ENCODE results near the gene RCOR2. TPM values are rescaled to one million over a fixed set of nuclear protein-coding genes. Genes with fewer than 3 reads are reported as not detected.
A peak's percentile ranks its signal among the peaks of the same experiment; 100 is the strongest.

The RCOR2 gene
- total RNA-seq, 1 experiment from 2014 or later = 3.4 TPM

- no peaks in the 10 kb centered on the region for H3K27me3 ChIP-seq (ENCODE audit: insufficient read depth, low read depth)
- BruUV-seq (replicated peaks) = no TSS peak
- ChIA-PET POLR2A (ENCODE audit: unreplicated experiment) (no interaction called here), CTCF (interaction anchor here (0.6 kb wide), 1 partner anchor 9 kb away, joined by 4 read pairs; no protein-coding TSS in a partner anchor)
- H3F3A ChIP-seq (ENCODE audit: insufficient read depth, low read depth) = peaks cover 53% of the 10 kb centered on the region
- H3K79me2 ChIP-seq (ENCODE audit: low read depth) = peaks cover 95% of the 10 kb centered on the region
- H4K20me1 ChIP-seq (ENCODE audit: insufficient read depth) = peaks cover 33% of the 10 kb centered on the region; the same call in 1 of the 2 replicates
- no peaks in the 10 kb centered on the region for H3K36me3 ChIP-seq (ENCODE audit: low read depth)
- H3K9me3 ChIP-seq (ENCODE audit: insufficient read depth, low read depth) = no peaks in the 10 kb centered on the region
- TF ChIP-seq CTCF (conservative IDR thresholded peaks at IDR 0.05) (no peak), EZH2 (IDR thresholded peaks at IDR 0.05; ENCODE audit: low read depth) (no peak)
- intact Hi-C loops (cut with micrococcal nuclease; ENCODE audit: unreplicated experiment) = no loop called here
- H3K4me2 ChIP-seq = no peak overlapping the region
- H3K4me1 ChIP-seq (replicated peaks; ENCODE audit: insufficient read depth) = peaks cover 42% of the 10 kb centered on the region
- H2AFZ ChIP-seq = no peak overlapping the region
- H3K4me3 ChIP-seq = no peak overlapping the region
- no peaks in the 10 kb centered on the region for H3K9me2 ChIP-seq (ENCODE audit: insufficient read depth)
- DNase-seq = no peak
- H3K27ac ChIP-seq = no peak overlapping the region
These were observed 34.3 kb downstream of the RCOR2 start for GRCh38 chr11:63882555-63883242.

DNA sequence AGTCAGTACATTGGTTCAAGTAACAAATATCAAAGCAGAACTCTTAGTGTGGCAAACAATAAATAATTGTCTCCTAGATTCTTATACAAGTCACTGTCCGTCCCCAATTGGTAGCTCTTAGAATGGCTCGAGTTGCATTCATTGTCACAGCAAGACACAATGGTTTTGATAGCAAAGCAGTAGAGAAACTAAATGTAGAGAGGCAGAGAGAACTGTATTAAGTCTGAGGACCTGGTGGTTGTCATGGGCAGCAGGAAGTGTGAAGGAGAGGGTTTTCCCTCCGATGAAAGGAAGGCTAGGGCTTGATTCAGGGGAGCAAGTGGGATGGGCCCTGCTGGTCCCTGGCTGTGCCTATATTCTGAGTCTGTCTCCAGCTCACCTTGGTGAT, 36.6 kb downstream of the RCOR2 start:
- POLR2A ChIA-PET (ENCODE audit: unreplicated experiment) = no interaction called here
- no peaks in the 10 kb centered on the region for H3K27me3 ChIP-seq (ENCODE audit: insufficient read depth, low read depth)
- H2AFZ ChIP-seq = no peak overlapping the region
- intact Hi-C loops (cut with micrococcal nuclease; ENCODE audit: unreplicated experiment) = no loop called here
- peak overlapping the region; percentile 67 for H3K4me2 ChIP-seq
- H3K4me3 ChIP-seq = no peak overlapping the region
- peak overlapping the region; percentile 47 for H3K27ac ChIP-seq
- peaks cover 33% of the 10 kb centered on the region for H3K4me1 ChIP-seq (replicated peaks; ENCODE audit: insufficient read depth)
- H4K20me1 ChIP-seq (ENCODE audit: insufficient read depth) = peaks cover 37% of the 10 kb centered on the region; the same call in 1 of the 2 replicates
- H3K9me3 ChIP-seq (ENCODE audit: insufficient read depth, low read depth) = no peaks in the 10 kb centered on the region
- peaks cover 97% of the 10 kb centered on the region for H3K79me2 ChIP-seq (ENCODE audit: low read depth)
- no TSS peak for BruUV-seq (replicated peaks)
- TF ChIP-seq CTCF (conservative IDR thresholded peaks at IDR 0.05) = no peak
- no peak for TF ChIP-seq EZH2 (IDR thresholded peaks at IDR 0.05; ENCODE audit: low read depth)
- no peak for DNase-seq
- H3K9me2 ChIP-seq (ENCODE audit: insufficient read depth) = no peaks in the 10 kb centered on the region
- peaks cover 33% of the 10 kb centered on the region for H3F3A ChIP-seq (ENCODE audit: insufficient read depth, low read depth)
- CTCF ChIA-PET = no interaction called here
- no peaks in the 10 kb centered on the region; the same call in 1 of the 2 replicates for H3K36me3 ChIP-seq (ENCODE audit: low read depth)

DNA sequence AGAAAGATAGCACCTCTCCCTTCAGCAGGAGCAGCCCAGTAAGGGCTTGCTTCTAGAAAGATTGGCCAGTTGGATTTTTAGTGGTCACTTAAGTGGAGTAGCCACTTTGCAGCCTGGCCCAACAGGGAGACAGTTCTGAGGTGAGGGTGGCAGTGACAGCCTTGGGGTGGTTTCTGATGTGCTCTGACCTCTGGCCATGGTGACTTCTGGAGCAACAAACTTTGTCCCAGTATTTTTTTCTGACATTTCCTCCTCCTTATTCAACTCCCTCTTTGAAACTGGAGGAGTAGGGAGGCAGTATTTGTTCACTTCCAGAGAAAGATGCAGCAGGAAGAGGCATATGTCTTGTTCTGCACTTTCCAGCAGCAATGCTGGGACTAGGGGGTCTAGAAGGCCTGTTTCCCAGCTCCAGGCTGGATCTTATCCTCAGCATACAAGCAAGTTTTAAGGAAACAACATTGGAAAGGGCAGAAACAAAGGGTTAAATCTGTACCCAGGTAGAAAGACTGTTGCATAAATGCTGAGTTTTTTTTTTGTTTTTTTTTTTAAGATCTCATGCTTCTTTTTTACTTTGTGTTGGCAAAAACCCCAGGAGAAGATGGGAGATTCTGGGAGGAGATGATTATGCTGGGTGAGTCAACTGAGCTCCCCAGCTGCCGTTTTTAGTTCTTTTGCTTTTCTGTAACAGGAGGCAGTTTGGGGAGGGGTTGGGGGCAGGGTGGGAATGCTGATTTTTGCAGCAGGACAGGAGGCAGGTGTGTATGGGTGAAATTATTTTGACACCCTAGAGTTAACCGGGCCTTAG, 37.2 kb downstream of the RCOR2 start:
- peaks cover 97% of the 10 kb centered on the region for H3K79me2 ChIP-seq (ENCODE audit: low read depth)
- H3K36me3 ChIP-seq (ENCODE audit: low read depth) = no peaks in the 10 kb centered on the region; the same call in 1 of the 2 replicates
- H4K20me1 ChIP-seq (ENCODE audit: insufficient read depth) = peaks cover 42% of the 10 kb centered on the region; the same call in 1 of the 2 replicates
- peaks cover 29% of the 10 kb centered on the region for H3F3A ChIP-seq (ENCODE audit: insufficient read depth, low read depth)
- no peaks in the 10 kb centered on the region for H3K27me3 ChIP-seq (ENCODE audit: insufficient read depth, low read depth)
- H3K9me3 ChIP-seq (ENCODE audit: insufficient read depth, low read depth) = no peaks in the 10 kb centered on the region
- CTCF ChIA-PET = no interaction called here
- intact Hi-C loops (cut with micrococcal nuclease; ENCODE audit: unreplicated experiment) = no loop called here
- peaks cover 33% of the 10 kb centered on the region for H3K4me1 ChIP-seq (replicated peaks; ENCODE audit: insufficient read depth)
- BruUV-seq (replicated peaks) = no TSS peak
- H3K9me2 ChIP-seq (ENCODE audit: insufficient read depth) = no peaks in the 10 kb centered on the region
- POLR2A ChIA-PET (ENCODE audit: unreplicated experiment) = no interaction called here
- H3K4me3 ChIP-seq = peak overlapping the region; percentile 12; the same call in 1 of the 2 replicates
- no peak overlapping the region for H2AFZ ChIP-seq
- TF ChIP-seq CTCF (conservative IDR thresholded peaks at IDR 0.05) (no peak), EZH2 (IDR thresholded peaks at IDR 0.05; ENCODE audit: low read depth) (no peak)
- peak in 1 of 2 experiments; percentile 57 for DNase-seq
- peak overlapping the region; percentile 67 for H3K4me2 ChIP-seq
- peak overlapping the region; percentile 47 for H3K27ac ChIP-seq
